Keratinocyte (primary cell): Measurements from ENCODE around the gene RNF144B. TPM values are rescaled to one million over a fixed set of nuclear protein-coding genes. Genes with fewer than 3 reads are reported as not detected.

Source experiments
- DNase-seq: peaks from one replicate; pipeline ENCODE4 v3.0.0-alpha.2; 2011; ENCODE audit warnings: low read depth, missing footprints, low spot score
- FAIRE-seq: peaks from 2 replicates; lab custom pipeline; 2011; peaks lifted over from hg19 to GRCh38; lab: Jason Lieb, UNC
- H2AFZ ChIP-seq: 2 replicates; pipeline ENCODE4 v1.6.0; 2012; ENCODE audit warnings: low read length, control low read depth, inconsistent platforms; ENCODE audit not compliant: control insufficient read depth
- H3K27ac ChIP-seq: 2 replicates; pipeline ENCODE4 v1.5.1; 2011; ENCODE audit warnings: low read length; ENCODE audit not compliant: control insufficient read depth, insufficient read depth
- H3K27me3 ChIP-seq: 3 replicates; pipeline ENCODE4 v1.6.0; 2011; ENCODE audit warnings: low read length; ENCODE audit not compliant: control insufficient read depth, insufficient read depth; ENCODE audit errors: extremely low read depth
- H3K36me3 ChIP-seq, 2 experiments: 2 replicates in 1 of 2; 3 replicates in 1 of 2; pipeline ENCODE4 v1.5.1; 2011; ENCODE audit warnings: low read length in 2 of 2, mild to moderate bottlenecking in 1 of 2; ENCODE audit not compliant: control insufficient read depth in 2 of 2, insufficient read depth in 2 of 2; ENCODE audit errors: extremely low read depth in 1 of 2
- H3K4me1 ChIP-seq: 3 replicates; pipeline ENCODE4 v1.5.1; 2011; ENCODE audit warnings: low read length; ENCODE audit not compliant: control insufficient read depth, insufficient read depth; ENCODE audit errors: extremely low read depth
- H3K4me2 ChIP-seq: 3 replicates; pipeline ENCODE4 v1.6.0; 2011; ENCODE audit warnings: low read depth, low read length; ENCODE audit not compliant: control insufficient read depth, insufficient read depth; ENCODE audit errors: extremely low read depth
- H3K4me3 ChIP-seq, 3 experiments: fragments of 200-600 bp in 1 of 3; sonication (generic) in 1 of 3; 2 replicates in 2 of 3; 3 replicates in 1 of 3; pipeline ENCODE4 v1.5.1; 2011 to 2016; ENCODE audit warnings: low read length in 3 of 3, mild to moderate bottlenecking in 3 of 3, control low read depth in 2 of 3, inconsistent platforms in 1 of 3, low read depth in 1 of 3, mixed read lengths in 1 of 3, mixed run types in 1 of 3, moderate library complexity in 1 of 3; ENCODE audit not compliant: control insufficient read depth in 2 of 3, insufficient read depth in 2 of 3; ENCODE audit errors: extremely low read depth in 1 of 3
- H3K79me2 ChIP-seq: 2 replicates; pipeline ENCODE4 v1.6.0; 2012; ENCODE audit warnings: low read length; ENCODE audit not compliant: control insufficient read depth, insufficient read depth
- H3K9ac ChIP-seq: 3 replicates; pipeline ENCODE4 v1.6.0; 2011; ENCODE audit warnings: low read length; ENCODE audit not compliant: control insufficient read depth, insufficient read depth; ENCODE audit errors: extremely low read depth
- H3K9me1 ChIP-seq: 3 replicates; pipeline ENCODE4 v1.6.0; 2011; ENCODE audit warnings: low read length; ENCODE audit not compliant: control insufficient read depth, insufficient read depth; ENCODE audit errors: extremely low read depth
- H3K9me3 ChIP-seq: 2 replicates; pipeline ENCODE4 v1.5.1; 2012; ENCODE audit warnings: low read depth, low read length; ENCODE audit not compliant: control insufficient read depth
- H4K20me1 ChIP-seq: 3 replicates; pipeline ENCODE4 v1.6.0; 2011; ENCODE audit warnings: low read length; ENCODE audit not compliant: control insufficient read depth, insufficient read depth; ENCODE audit errors: extremely low read depth
- CTCF ChIP-seq, 3 experiments: IDR thresholded peaks in 1 of 3; conservative IDR thresholded peaks in 1 of 3; optimal IDR thresholded peaks in 1 of 3; 2 replicates in 2 of 3; 3 replicates in 1 of 3; pipeline versions ENCODE3 to v1.5.1; 2011; ENCODE audit warnings: low read length in 3 of 3, mild to moderate bottlenecking in 3 of 3, moderate library complexity in 2 of 3, control low read depth in 1 of 3, inconsistent platforms in 1 of 3; ENCODE audit not compliant: insufficient read depth in 2 of 3; ENCODE audit errors: extremely low read depth in 1 of 3
- EZH2 ChIP-seq: IDR thresholded peaks from one replicate; pipeline ENCODE4 v1.6.1; 2012; ENCODE audit warnings: inconsistent platforms, mild to moderate bottlenecking, low read length, moderate library complexity
- dilution Hi-C: fragments of 300-500 bp; cut with MboI; formaldehyde crosslinking; loops from one replicate; pipeline ENCODE4 v1.7.0; 2020; ENCODE audit warnings: low sequenced_read_pairs; ENCODE audit not compliant: extremely low pct_ligation_motif_present
- polyA plus RNA-seq, 5 experiments: library from polyadenylated mRNA; depleted of rRNA in 3 of 5; stranded (reverse) in 3 of 5; stranded (forward) in 1 of 5; unstranded in 1 of 5; fragments of >200 nt; gene quantifications; 1 replicate in 1 of 5; 2 replicates in 3 of 5; 3 replicates in 1 of 5; pipeline versions ENCODE4 v1.2.1 to v1.2.3, GENCODE V29; 2011 to 2012; ENCODE audit warnings: missing spikeins in 2 of 5, low read depth in 1 of 5, low replicate concordance in 1 of 5

RNF144B gene
- polyA plus RNA-seq, 1 donor (not counting 4 experiments of a cell fraction or from before 2014, with no cell fraction given): 9.0 TPM

- TF ChIP-seq EZH2 (no peak), CTCF (optimal IDR thresholded peaks at IDR 0.05 in 1 of 3, IDR thresholded peaks at IDR 0.05 in 1 of 3, conservative IDR thresholded peaks at IDR 0.05 in 1 of 3; ENCODE audit: extremely low read depth in 1 of 3, insufficient read depth in 2 of 3, low read length in 3 of 3) (no peak)
- peaks cover 14% of the 10 kb centered on the region for H3K79me2 ChIP-seq
- dilution Hi-C loops: no loop called here
Measured at GRCh38 chr6:18429655-18430297, 42.6 kb downstream of the RNF144B start.

GRCh38 chr6:18431581-18431980 lies 44.4 kb downstream of the RNF144B start:
- dilution Hi-C loops: no loop called here
- H3K36me3 ChIP-seq: peaks cover 3 to 6% of the 10 kb centered on the region in 2 experiments
- H4K20me1 ChIP-seq: no peaks in the 10 kb centered on the region
- H3K9me1 ChIP-seq: no peaks in the 10 kb centered on the region
- no peak overlapping the region for H3K4me2 ChIP-seq
- no peak for DNase-seq
- peaks cover 42% of the 10 kb centered on the region for H3K4me1 ChIP-seq
- peak overlapping the region; percentile 78 for H3K27ac ChIP-seq
- FAIRE-seq: peak; percentile 48
- no peaks in the 10 kb centered on the region for H3K9me3 ChIP-seq
- TF ChIP-seq EZH2 (no peak), CTCF (optimal IDR thresholded peaks at IDR 0.05 in 1 of 3, IDR thresholded peaks at IDR 0.05 in 1 of 3, conservative IDR thresholded peaks at IDR 0.05 in 1 of 3; ENCODE audit: extremely low read depth in 1 of 3, insufficient read depth in 2 of 3, low read length in 3 of 3) (no peak)
- no peaks in the 10 kb centered on the region for H3K27me3 ChIP-seq
- no peak overlapping the region for H3K9ac ChIP-seq
- no peak overlapping the region for H3K4me3 ChIP-seq
- H3K79me2 ChIP-seq: peaks cover 6% of the 10 kb centered on the region
- no peak overlapping the region for H2AFZ ChIP-seq

More at GRCh38 chr6:18429655-18430297, 42.6 kb downstream of the RNF144B start:
- Histone ChIP-seq H3K4me3 (no peak overlapping the region), H2AFZ (no peak overlapping the region), H4K20me1 (no peaks in the 10 kb centered on the region), H3K27ac (no peak overlapping the region), H3K9me3 (no peaks in the 10 kb centered on the region), H3K27me3 (no peaks in the 10 kb centered on the region), H3K9ac (no peak overlapping the region), H3K9me1 (no peaks in the 10 kb centered on the region), H3K4me2 (no peak overlapping the region), H3K36me3 (peaks cover 3 to 6% of the 10 kb centered on the region in 2 experiments), H3K4me1 (peaks cover 44% of the 10 kb centered on the region)
- DNase-seq (no peak), FAIRE-seq (no peak)
